Stimulated activated CD8-positive, alpha-beta memory T cell treated with anti-CD3 and anti-CD28 coated beads, Interleukin-7, amount 100 ng/mL, for 24 hours (primary cell): ENCODE measurements around the gene KRTAP12-3.
"Not testable (repeated sequence)": the region's sequence is repeated elsewhere in the genome, so short reads cannot be mapped to it uniquely, and the experiment has no call there.

ENCODE experiments used
- DNase-seq: peaks from one replicate; pipeline ENCODE4 v3.0.0-alpha.2; 2020; ENCODE audit warnings: low read depth

Gene KRTAP12-3

GRCh38 chr21:44650973-44651675, 6.6 kb upstream of the KRTAP12-3 start:
- no peak for DNase-seq

GRCh38 chr21:44653123-44653522, 4.6 kb upstream of the KRTAP12-3 start:
- DNase-seq: no peak

DNA sequence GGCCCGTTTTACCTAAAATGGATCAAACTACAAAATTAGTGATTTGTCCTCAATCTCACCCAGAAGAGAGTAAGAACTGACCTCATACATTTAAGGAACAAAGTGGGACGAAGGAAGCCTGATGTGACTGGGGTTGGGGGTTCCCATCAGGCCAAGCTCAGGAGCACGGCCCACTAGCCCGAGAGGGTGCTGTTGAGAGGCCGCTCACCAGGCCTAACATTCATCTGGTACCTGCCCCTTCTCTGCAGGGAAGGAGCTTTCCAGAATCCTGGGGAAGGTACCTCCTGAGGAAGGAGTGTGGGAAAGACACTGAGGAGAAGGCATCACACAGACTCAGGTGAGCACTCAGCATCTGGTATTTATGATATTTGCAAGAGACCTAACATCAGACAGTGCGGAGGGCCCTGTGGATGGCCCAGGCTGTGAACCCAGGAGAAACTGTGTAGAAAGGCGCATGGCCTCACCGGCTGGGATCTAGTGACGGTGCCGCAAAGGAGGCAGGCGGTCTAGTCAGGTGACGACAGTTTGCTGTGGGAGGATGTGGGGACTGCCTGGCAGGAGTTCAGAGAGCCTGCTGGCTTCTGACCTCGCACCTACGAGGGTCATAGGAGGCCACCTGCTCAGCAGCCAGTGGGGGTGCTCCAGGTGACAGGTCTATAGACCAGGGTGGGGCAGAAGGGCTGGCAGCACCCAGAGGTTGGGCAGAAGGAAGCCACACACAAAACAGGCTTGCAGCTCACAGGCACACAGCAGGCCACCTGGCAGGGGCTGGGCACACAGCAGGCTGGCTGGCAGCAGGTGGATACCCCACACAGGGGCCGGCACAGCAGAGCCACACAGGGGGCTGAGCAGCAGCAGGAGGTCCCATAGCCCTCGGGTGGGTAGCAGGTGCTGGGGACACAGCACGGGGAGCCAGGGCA, 3.8 kb upstream of the KRTAP12-3 start:
- DNase-seq: peak; percentile 15

DNA sequence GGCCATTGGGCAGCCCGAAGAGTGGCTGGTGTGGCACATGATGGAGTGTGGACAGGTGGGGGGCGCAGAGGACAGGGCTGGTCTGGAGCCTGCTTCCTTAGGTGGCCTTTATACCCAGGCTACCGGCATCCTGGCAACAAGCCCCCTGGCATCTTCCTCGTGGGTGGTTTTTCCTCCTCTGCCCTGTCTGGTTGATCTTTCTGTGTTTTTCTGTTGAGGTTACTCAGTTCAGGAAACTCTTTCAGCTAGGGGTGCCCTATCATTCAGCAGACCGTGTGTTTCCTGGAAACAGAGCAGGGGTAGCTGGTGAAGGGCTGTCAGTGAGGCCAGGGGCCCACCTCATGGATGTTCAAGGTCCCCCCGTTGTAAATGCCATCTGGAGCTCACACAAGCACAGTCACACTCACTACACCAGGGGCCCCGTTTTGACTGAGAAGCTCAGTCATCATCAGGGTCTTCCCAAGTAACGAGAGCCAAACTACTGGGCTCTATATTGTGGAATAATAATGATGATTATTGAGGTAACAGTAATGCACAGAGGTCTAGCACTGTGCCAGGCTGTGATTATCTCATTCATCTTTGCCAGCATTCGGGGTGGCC, 3.1 kb upstream of the KRTAP12-3 start, which contains the start of gene KRTAP12-4:
Gene KRTAP12-4 (minus strand): TSS at position 84 of the 600 bp plus-strand sequence. CDS start 45 bp downstream, at position 39.
- DNase-seq: no peak

DNA sequence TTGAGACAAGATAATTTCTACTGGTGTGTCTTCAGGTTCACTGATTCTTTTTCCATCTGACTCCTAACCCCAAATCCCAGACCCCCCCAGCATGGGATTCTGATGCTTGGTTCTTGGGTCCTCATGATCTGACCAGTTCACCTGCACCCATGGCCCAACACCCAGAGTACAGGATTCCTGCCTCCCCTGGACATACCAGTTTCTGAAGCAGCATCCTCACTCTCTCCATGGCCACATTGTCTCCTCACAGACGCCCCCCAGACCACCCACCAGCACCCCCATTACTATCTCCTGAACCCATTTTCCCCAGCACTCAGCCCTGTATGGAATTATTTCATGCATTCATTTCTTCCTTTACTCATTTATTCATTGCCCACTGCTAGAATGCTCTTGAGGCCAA, 864 bp upstream of the KRTAP12-3 start:
- no peak for DNase-seq

GRCh38 chr21:44658541-44658910, 794 bp downstream of the KRTAP12-3 start:
- no peak for DNase-seq

- DNase-seq: no peak
Observed at GRCh38 chr21:44658913-44659595, 1.3 kb downstream of the KRTAP12-3 start.

DNA sequence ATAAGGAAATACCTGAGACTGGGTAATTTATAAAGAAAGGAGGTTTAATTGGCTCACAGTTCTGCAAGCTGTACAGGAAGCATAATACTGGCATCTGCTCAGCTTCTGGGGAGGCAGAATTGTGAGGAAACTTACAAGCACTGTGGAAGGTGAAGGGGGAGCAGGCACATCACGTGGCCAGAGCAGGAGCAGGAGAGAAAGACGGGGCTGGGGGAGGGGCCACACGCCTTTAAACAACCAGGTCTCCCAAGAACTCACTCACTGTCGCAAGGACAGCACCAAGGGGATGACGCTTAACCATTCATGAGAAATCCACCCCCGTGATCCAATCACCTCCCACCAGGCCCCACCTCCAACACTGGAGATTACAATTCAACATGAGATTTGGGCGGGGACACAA, 3.8 kb downstream of the KRTAP12-3 start:
- DNase-seq: not testable (repeated sequence)

- DNase-seq: no peak
Observed at GRCh38 chr21:44664691-44665090, 7.0 kb downstream of the KRTAP12-3 start.

GRCh38 chr21:44666401-44667320, 8.9 kb downstream of the KRTAP12-3 start, which contains the start of gene KRTAP12-2:
TSS of gene KRTAP12-2 (minus strand) at chr21:44666927. CDS start at chr21:44666886, 41 bp downstream.
- DNase-seq: no peak

- DNase-seq: no peak
Observed at GRCh38 chr21:44667612-44668011, 9.9 kb downstream of the KRTAP12-3 start.

- DNase-seq: no peak
Observed at GRCh38 chr21:44670642-44671432, 13.1 kb downstream of the KRTAP12-3 start.

DNA sequence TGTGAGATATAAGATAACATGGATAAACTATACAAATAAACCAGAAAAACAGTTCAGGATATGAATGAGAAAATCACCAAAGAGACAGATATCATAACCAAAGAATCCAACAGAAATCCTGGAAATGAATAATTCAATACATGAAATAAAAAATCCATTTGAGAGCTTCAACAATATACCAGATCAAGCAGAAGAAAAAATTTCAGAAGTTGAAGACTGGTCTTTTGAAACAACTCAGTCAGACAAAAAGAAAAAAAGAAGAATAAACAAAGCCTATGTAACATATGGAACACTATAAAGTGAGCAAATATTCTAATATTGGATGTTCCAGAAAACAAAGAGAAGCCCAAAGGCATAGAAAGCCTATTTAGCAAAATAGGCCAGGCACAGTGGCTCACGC, 14.2 kb downstream of the KRTAP12-3 start:
- DNase-seq: no peak

DNA sequence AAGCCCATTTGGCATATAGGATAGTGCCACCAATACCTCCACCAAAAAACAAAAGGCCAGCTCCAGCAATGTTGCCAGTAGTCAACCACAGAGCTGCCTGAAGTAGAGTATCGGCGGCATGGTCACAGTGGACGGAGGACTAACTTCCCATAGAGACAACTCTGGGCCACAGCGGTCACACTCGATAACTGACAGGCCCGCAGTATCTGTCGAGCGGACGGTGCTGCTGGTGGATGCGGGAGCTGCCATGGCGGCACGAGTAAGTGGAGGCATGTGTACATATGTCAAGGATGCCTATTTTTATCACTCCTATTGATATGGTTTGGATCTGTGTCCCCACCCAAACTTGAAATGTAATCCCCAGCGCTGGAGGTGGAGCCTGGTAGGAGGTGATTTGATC, 20.1 kb downstream of the KRTAP12-3 start:
- no peak for DNase-seq

DNA sequence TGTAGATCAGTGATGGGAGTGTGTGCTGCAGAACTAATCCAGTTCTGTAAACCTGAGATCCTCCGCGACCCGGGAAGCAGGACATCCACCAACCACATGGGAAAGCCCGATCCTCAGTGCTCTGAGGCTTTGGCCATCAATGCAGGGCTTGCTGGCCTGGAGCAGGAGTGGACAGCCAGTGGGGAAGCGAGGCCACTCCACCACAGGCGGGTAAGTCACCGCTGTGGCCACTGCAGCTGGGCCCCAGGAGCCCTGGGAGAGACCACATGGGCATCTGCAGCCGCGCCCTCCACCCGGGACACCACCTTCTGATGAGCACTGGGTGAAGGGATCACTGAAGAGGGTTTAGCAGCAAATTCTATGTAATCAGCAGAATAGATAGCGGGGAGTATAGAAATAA, 23.4 kb downstream of the KRTAP12-3 start:
- no peak for DNase-seq

DNA sequence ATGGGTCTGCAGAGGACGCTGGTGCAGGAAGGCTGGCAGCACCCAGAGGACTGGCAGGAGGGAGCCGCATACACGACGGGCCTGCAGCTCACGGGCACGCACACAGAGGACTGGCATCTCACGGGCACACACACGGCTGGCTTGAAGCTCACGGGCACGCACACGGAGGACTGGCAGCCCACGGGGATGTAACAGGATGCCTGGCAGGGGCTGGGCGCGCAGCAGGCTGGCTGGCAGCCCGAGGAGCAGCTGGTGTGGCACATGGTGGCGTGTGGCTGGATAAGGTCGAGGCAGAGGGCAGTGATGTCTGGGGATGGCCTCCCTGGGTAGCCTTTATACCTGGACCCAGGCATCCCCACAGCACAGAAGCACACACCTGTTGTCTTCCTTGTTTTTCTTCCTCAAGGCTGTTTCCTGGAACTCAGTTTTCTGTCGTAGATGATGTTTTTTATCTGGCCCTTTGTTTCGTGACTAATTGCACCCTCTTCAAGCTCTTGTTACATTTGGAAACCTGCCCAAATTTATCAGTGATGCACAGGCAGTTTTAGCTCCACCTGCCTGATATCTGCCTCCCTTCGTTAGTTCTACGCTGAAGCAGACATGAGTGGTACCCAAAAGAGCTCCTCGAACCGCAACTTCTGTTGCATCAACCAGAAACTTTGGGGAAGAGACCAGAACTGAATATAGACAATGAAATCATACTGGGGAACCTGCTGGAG, 24.3 kb downstream of the KRTAP12-3 start, which contains the start of gene KRTAP12-1:
Gene KRTAP12-1 (minus strand): TSS at position 303 of the 719 bp plus-strand sequence. CDS start 40 bp downstream, at position 263.
- no peak for DNase-seq

DNA sequence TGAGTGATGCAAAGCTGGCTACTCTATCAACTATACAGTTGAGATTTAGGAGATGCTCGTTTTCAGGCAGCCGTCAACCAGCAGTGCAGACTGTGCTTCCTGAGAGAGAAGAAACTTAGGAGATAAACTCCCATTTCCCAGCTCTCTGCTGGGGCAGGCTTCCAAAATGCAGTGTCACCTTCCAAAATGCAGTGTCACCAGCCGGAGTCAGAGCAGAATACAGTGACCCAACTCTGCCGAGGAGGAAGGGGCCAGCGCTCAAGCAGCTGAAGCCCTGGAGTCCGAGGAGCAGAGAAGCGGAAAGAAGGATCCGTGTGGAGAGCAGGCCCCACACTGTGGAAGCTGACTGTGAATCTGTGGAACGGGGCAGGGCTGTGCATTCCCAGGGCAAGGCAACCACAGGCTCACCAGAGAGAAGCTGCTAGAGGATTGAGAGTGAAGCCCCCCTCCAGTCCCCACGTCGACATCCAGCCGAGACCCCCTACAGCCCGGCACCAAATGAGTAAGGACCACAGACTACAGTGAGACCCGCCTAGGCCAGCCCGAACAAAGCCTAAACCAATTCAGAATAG, 24.9 kb downstream of the KRTAP12-3 start:
- DNase-seq: no peak

DNA sequence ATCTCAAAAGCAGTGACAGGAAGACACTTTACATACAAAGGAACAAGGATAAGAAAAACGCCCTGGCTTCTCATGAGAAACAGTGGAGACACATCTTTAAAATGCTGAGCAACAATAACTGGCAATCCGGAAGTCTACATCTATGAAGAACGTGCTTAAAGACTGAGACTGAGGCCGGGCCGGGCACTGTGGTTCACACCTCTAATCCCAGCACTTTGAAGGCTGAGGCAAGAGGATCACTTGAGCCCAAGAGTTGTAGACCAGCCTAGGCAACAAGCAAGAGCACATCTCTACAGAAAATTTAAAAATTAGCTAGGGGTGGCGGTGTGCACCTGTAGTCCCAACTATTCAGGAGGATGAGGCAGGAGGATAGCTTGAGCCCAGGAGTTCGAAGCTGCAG, 26.3 kb downstream of the KRTAP12-3 start:
- no peak for DNase-seq

DNA sequence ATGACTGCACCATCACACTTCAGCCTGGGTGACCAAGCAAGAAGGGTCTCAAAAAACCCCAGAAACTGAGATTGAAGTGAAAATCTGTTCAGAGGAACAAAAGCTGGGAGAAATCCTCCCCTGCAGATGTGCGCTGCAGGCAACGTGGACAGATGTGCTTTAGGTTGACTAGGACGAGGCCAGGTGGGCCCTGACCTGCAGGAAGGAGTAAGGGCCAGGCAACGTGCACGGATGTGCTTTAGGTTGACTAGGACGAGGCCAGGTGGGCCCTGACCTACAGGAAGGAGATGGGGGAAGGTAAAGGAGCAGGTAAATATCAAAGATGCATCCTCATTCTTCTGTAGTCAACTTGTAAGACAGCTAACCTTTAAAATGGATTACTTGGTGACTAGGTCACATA, 26.8 kb downstream of the KRTAP12-3 start:
- no peak for DNase-seq
